ENCODE measurements around the gene SNAP25. TPM values are rescaled to one million over a fixed set of nuclear protein-coding genes. Genes with fewer than 3 reads are reported as not detected.

Gene SNAP25
- total and polyA plus RNA-seq, 10 of the 15 experiments (the other 5 are each of a cell fraction or from before 2014, with no cell fraction given) = not detected

DNA sequence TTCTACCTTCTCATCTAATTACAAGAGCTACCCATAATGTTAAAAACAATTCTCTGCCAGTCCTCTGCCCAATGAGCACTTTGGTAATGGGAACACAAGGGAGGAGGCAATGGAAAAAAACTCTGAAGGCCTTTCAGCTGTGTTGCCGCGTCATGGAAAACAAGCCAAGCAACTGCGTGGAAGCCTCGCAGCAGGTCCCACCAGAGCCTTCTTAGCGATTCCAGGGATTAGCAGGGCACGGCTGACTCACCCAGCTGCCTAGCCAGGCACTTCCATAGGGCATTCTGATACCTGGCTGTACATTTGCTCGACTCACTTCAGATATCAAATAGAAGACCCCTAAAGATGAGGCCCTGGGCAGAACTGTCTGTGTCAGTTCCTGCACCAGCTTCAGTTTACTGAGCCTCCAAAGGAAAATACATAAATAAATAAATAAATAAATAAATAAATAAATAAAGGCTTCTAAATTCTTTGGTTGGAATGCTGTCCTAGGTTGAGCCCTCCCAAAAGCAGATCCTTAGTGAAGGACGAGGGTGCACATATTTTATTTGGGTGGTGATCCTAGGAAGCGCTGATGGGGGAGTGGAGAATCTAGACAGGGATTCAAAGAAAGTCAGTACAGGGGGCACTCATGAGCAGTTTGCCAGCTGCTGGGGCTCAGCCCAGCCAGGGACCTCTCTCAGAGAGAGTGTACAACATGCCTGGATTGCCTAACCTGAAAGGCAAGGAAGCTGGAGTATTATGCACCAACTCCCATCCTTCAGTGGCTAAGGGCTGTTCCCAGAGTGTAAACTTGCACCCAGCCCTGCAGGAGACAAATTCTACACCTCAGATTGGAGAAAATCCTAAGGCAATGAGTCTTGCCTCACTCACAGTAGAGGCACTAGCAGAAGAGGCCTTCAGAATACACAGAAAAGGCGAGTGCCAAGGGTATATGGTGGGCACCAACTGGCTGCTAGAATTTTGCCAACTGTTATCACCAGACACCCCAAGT lies 18.2 kb downstream of the SNAP25 start:
- no peaks in the 10 kb centered on the region for H3K4me1 ChIP-seq (ENCODE audit: control insufficient read depth, insufficient read depth, low read length)
- ChIA-PET POLR2A (no interaction called here), CTCF (interaction anchor here (0.9 kb wide), 1 partner anchor 57 kb away, joined by 3 read pairs; no protein-coding TSS in a partner anchor), RAD21 (ENCODE audit: unreplicated experiment) (no interaction called here), SMC1A (ENCODE audit: uncharacterized antibody, unreplicated experiment) (interaction anchor here (0.6 kb wide), 1 partner anchor 13 kb away, joined by 3 read pairs; no protein-coding TSS in a partner anchor)
- no TSS peak for BruUV-seq (replicated peaks)
- no peak overlapping the region for H2AFZ ChIP-seq (ENCODE audit: control insufficient read depth, low read depth, low read length)
- in situ Hi-C loops (cut with MboI) = no loop called here
- peaks cover 0 to 1% of the 10 kb centered on the region in 2 experiments; a peak in 1 of 4 replicates for H3K27me3 ChIP-seq (replicated peaks in 1 of 2; ENCODE audit: control insufficient read depth in 2 of 2, insufficient read depth in 2 of 2, low read length in 1 of 2)
- no peak overlapping the region for H3K9ac ChIP-seq (ENCODE audit: control insufficient read depth, insufficient read depth, low read length)
- H3K9me3 ChIP-seq (replicated peaks; ENCODE audit: control insufficient read depth, insufficient read depth, low read length) = no peaks in the 10 kb centered on the region
- TF ChIP-seq MTA2 (IDR thresholded peaks at IDR 0.05; ENCODE audit: low read depth) (no peak), SREBF1 (IDR thresholded peaks at IDR 0.05; ENCODE audit: low read length) (no peak), EGR1 (IDR thresholded peaks at IDR 0.05; ENCODE audit: borderline replicate concordance in 1 of 2, low read depth in 2 of 2, low read length in 2 of 2) (no peak), RCOR1 (conservative IDR thresholded peaks at IDR 0.05; ENCODE audit: low read depth, low read length) (no peak), POLR2AphosphoS5 (IDR thresholded peaks at IDR 0.05; ENCODE audit: low read length) (no peak), MYB (IDR thresholded peaks at IDR 0.05; ENCODE audit: borderline replicate concordance, low read depth, low read length) (no peak), BRCA1 (IDR thresholded peaks at IDR 0.05; ENCODE audit: low read depth, low read length) (no peak), FOS (IDR thresholded peaks at IDR 0.05; ENCODE audit: borderline replicate concordance, extremely low read depth, insufficient read length) (no peak), MEF2B (IDR thresholded peaks at IDR 0.05; ENCODE audit: partially characterized antibody, poor library complexity, severe bottlenecking) (no peak), TBL1XR1 (IDR thresholded peaks at IDR 0.05; ENCODE audit: low read depth, low read length) (no peak)
- TF ChIP-seq, protein P1, sequence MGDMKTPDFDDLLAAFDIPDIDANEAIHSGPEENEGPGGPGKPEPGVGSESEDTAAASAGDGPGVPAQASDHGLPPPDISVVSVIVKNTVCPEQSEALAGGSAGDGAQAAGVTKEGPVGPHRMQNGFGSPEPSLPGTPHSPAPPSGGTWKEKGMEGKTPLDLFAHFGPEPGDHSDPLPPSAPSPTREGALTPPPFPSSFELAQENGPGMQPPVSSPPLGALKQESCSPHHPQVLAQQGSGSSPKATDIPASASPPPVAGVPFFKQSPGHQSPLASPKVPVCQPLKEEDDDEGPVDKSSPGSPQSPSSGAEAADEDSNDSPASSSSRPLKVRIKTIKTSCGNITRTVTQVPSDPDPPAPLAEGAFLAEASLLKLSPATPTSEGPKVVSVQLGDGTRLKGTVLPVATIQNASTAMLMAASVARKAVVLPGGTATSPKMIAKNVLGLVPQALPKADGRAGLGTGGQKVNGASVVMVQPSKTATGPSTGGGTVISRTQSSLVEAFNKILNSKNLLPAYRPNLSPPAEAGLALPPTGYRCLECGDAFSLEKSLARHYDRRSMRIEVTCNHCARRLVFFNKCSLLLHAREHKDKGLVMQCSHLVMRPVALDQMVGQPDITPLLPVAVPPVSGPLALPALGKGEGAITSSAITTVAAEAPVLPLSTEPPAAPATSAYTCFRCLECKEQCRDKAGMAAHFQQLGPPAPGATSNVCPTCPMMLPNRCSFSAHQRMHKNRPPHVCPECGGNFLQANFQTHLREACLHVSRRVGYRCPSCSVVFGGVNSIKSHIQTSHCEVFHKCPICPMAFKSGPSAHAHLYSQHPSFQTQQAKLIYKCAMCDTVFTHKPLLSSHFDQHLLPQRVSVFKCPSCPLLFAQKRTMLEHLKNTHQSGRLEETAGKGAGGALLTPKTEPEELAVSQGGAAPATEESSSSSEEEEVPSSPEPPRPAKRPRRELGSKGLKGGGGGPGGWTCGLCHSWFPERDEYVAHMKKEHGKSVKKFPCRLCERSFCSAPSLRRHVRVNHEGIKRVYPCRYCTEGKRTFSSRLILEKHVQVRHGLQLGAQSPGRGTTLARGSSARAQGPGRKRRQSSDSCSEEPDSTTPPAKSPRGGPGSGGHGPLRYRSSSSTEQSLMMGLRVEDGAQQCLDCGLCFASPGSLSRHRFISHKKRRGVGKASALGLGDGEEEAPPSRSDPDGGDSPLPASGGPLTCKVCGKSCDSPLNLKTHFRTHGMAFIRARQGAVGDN (IDR thresholded peaks at IDR 0.05) = no peak
- no peak for FAIRE-seq
- no peaks in the 10 kb centered on the region for H3K79me2 ChIP-seq (ENCODE audit: control insufficient read depth, insufficient read depth, low read length)
- no peak for ATAC-seq
- no peak overlapping the region for H3K4me3 ChIP-seq
- WGBS (ENCODE audit: insufficient coverage, insufficient replicate concordance, low lambda C conversion rate, missing lambda C conversion rate) = 26% methylated on average over 10 of the region's 10 CpGs
- H3K4me2 ChIP-seq (ENCODE audit: control insufficient read depth, insufficient read depth) = no peak overlapping the region
- H3K36me3 ChIP-seq (ENCODE audit: control insufficient read depth in 2 of 2, insufficient read depth in 2 of 2, low read length in 1 of 2) = no peaks in the 10 kb centered on the region
- H3K27ac ChIP-seq (ENCODE audit: control insufficient read depth, insufficient read depth) = no peak overlapping the region
- no peaks in the 10 kb centered on the region for H4K20me1 ChIP-seq (ENCODE audit: control insufficient read depth, insufficient read depth)
- intact Hi-C loops (cut with micrococcal nuclease; ENCODE audit: unreplicated experiment) = no loop called here
- no peak for DNase-seq (ENCODE audit: low read depth, low spot score)
